Neutrophil (primary cell): ENCODE data around the gene NINJ1.
A peak's percentile ranks its signal among the peaks of the same experiment; 100 is the strongest.

ENCODE experiments used
- H3K27ac ChIP-seq: fragments of 200-600 bp; sonication (generic); 2 replicates; pipeline ENCODE4 v1.5.1; 2016; ENCODE audit warnings: mild to moderate bottlenecking, moderate library complexity
- H3K27me3 ChIP-seq: fragments of 200-600 bp; sonication (generic); 2 replicates; pipeline ENCODE4 v1.6.0; 2016; ENCODE audit warnings: mild to moderate bottlenecking
- H3K36me3 ChIP-seq: fragments of 200-600 bp; sonication (generic); 2 replicates; pipeline ENCODE4 v1.5.1; 2017
- H3K4me1 ChIP-seq, 2 experiments: fragments of 200-600 bp in 1 of 2; sonication (generic) in 1 of 2; 1 replicate in 1 of 2; 2 replicates in 1 of 2; pipeline versions ENCODE4 v1.5.1 to v1.6.1; 2013 to 2016; ENCODE audit warnings: low read depth in 1 of 2, low read length in 1 of 2, mild to moderate bottlenecking in 1 of 2, moderate library complexity in 1 of 2; ENCODE audit not compliant: control insufficient read depth in 1 of 2, insufficient read depth in 1 of 2
- H3K4me3 ChIP-seq, 2 experiments: fragments of 200-600 bp in 1 of 2; sonication (generic) in 1 of 2; 1 replicate in 1 of 2; 2 replicates in 1 of 2; pipeline ENCODE4 v1.5.1; 2013 to 2016; ENCODE audit warnings: low read depth in 1 of 2, low read length in 1 of 2, mild to moderate bottlenecking in 1 of 2, moderate library complexity in 1 of 2
- H3K9me3 ChIP-seq: fragments of 200-600 bp; sonication (generic); 2 replicates; pipeline ENCODE4 v1.5.1; 2016
- CTCF ChIP-seq: fragments of 200-600 bp; sonication (generic); IDR thresholded peaks from 2 replicates; pipeline ENCODE4 v1.5.1; 2016; ENCODE audit warnings: antibody characterized with exemption

The NINJ1 gene

GRCh38 chr9:93122721-93123221 lies 11.3 kb downstream of the NINJ1 start:
- Histone ChIP-seq H3K4me1 (peaks cover 79 to 89% of the 10 kb centered on the region in 2 experiments), H3K27ac (peak overlapping the region; percentile 100), H3K4me3 (no peak overlapping the region), H3K27me3 (no peaks in the 10 kb centered on the region), H3K36me3 (peaks cover 73% of the 10 kb centered on the region), H3K9me3 (no peaks in the 10 kb centered on the region)
- TF ChIP-seq CTCF, result no peak

- TF ChIP-seq CTCF, result no peak
- Histone ChIP-seq H3K36me3 (peaks cover 61% of the 10 kb centered on the region), H3K27ac (peak overlapping the region; percentile 100), H3K27me3 (no peaks in the 10 kb centered on the region), H3K9me3 (no peaks in the 10 kb centered on the region), H3K4me1 (peaks cover 79 to 89% of the 10 kb centered on the region in 2 experiments), H3K4me3 (peak overlapping the region in 1 of 2 experiments; percentile 54)
Observed at GRCh38 chr9:93121316-93122241, 12.5 kb downstream of the NINJ1 start.

- Histone ChIP-seq H3K27me3 (no peaks in the 10 kb centered on the region), H3K4me3 (peak overlapping the region; percentile 32 to 54), H3K36me3 (peaks cover 54% of the 10 kb centered on the region), H3K27ac (peak overlapping the region; percentile 100), H3K9me3 (no peaks in the 10 kb centered on the region), H3K4me1 (peaks cover 78 to 89% of the 10 kb centered on the region in 2 experiments)
- TF ChIP-seq CTCF, result no peak
Observed at GRCh38 chr9:93120846-93121315, 13.2 kb downstream of the NINJ1 start.

DNA sequence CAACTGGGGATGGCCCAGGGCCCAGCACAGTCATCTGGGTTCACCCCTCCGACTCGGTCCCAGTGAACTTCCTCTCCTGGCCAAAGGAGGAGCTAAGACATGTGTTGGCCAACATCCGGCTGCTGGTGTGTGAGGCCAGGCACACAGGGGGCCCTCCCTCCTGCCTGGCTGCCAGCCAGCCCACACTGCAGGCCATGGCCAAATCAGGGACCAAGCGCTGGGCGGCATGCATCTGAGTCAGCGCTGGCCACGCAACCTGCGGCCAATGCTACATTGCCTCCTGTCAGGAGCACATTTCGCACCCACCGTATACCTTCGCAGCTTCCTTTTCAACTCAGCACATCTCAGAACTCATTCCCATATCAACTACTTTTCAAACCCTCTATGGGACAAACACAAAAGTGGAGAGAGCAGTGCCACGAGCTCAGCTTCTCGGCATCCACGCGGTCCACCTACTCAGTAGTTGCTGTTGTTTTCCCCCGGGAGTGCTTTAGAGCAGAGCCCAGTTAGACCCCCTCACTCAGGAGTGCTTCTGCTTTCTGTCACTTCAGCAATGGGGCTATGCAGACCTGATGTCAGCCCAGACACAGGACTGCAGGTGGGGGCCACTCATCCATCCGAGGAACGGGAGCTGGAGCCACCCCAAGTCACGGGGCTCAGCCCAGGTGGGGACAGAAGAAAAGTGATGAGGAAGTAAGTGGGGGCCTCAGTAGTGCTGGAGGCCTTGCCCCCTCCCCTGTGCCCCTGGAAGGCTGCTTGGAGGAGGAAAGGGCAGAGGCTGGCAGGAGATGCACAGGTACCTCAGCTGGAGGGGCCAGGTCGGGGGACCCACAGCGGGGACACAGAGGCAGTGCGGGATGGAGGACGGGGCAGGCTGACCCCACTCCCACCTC lies 13.9 kb downstream of the NINJ1 start:
- Histone ChIP-seq H3K9me3 (no peaks in the 10 kb centered on the region), H3K27me3 (no peaks in the 10 kb centered on the region), H3K4me3 (peak overlapping the region; percentile 32 to 54), H3K36me3 (peaks cover 47% of the 10 kb centered on the region), H3K27ac (peak overlapping the region; percentile 100), H3K4me1 (peaks cover 76 to 89% of the 10 kb centered on the region in 2 experiments)
- TF ChIP-seq CTCF, result peak; percentile 79

- Histone ChIP-seq H3K4me3 (peak overlapping the region; percentile 32), H3K27me3 (no peaks in the 10 kb centered on the region), H3K4me1 (peaks cover 82 to 94% of the 10 kb centered on the region in 2 experiments)
Observed at GRCh38 chr9:93119703-93119952, 14.4 kb downstream of the NINJ1 start.

More at GRCh38 chr9:93119703-93119952, 14.4 kb downstream of the NINJ1 start:
- peak overlapping the region; percentile 100 for H3K27ac ChIP-seq
- peaks cover 42% of the 10 kb centered on the region for H3K36me3 ChIP-seq
- TF ChIP-seq CTCF, result no peak
- no peaks in the 10 kb centered on the region for H3K9me3 ChIP-seq
